Measurements from ENCODE around the gene LIMS1. TPM values are rescaled to one million over a fixed set of nuclear protein-coding genes. Genes with fewer than 3 reads are reported as not detected.

Gene LIMS1
- total RNA-seq, 6 donors from 2014 or later: 51.3 to 148 (median 87.7) TPM

GRCh38 chr2:108634576-108635160 is 100.4 kb downstream of the LIMS1 start:
- H3K27ac ChIP-seq: peak overlapping the region; percentile 44 to 77 (median 70)
- H3K9me3 ChIP-seq: no peaks in the 10 kb centered on the region
- no peak for DNase-seq
- no peak for ATAC-seq (ENCODE audit: low FRiP score in 2 of 2)
- no peak overlapping the region for H3K4me3 ChIP-seq
- peaks cover 56 to 68% (median 67%) of the 10 kb centered on the region in 4 donors for H3K4me1 ChIP-seq
- TF ChIP-seq CTCF (IDR thresholded peaks at IDR 0.05): no peak
- no peak for TF ChIP-seq POLR2AphosphoS5 (IDR thresholded peaks at IDR 0.05)
- no peak for TF ChIP-seq POLR2A (IDR thresholded peaks at IDR 0.05)
- no peak for TF ChIP-seq EP300 (IDR thresholded peaks at IDR 0.05)
- no peaks in the 10 kb centered on the region for H3K36me3 ChIP-seq
- 67 to 78% methylated on average over 9 to 10 of the region's 10 CpGs for WGBS, 2 donors
- no peaks in the 10 kb centered on the region for H3K27me3 ChIP-seq

GRCh38 chr2:108635630-108636354 is 101.5 kb downstream of the LIMS1 start:
- Histone ChIP-seq H3K27ac (peak overlapping the region; percentile 50 to 72 (median 64)), H3K36me3 (no peaks in the 10 kb centered on the region), H3K9me3 (no peaks in the 10 kb centered on the region), H3K4me1 (peaks cover 67 to 78% (median 76%) of the 10 kb centered on the region in 4 donors), H3K4me3 (no peak overlapping the region), H3K27me3 (no peaks in the 10 kb centered on the region)
- DNase-seq (no peak), ATAC-seq (ENCODE audit: low FRiP score in 2 of 2) (peak in 1 of 2 donors; percentile 6)
- TF ChIP-seq POLR2A (IDR thresholded peaks at IDR 0.05): no peak
- no peak for TF ChIP-seq EP300 (IDR thresholded peaks at IDR 0.05)
- no peak for TF ChIP-seq CTCF (IDR thresholded peaks at IDR 0.05)
- TF ChIP-seq POLR2AphosphoS5 (IDR thresholded peaks at IDR 0.05): no peak
- 67 to 74% methylated on average over 13 of the region's 13 CpGs for WGBS, 2 donors

GRCh38 chr2:108637304-108637669 is 103.0 kb downstream of the LIMS1 start:
- H3K27me3 ChIP-seq: no peaks in the 10 kb centered on the region
- TF ChIP-seq CTCF (IDR thresholded peaks at IDR 0.05) (no peak), POLR2AphosphoS5 (IDR thresholded peaks at IDR 0.05) (peak; percentile 26 to 63), POLR2A (IDR thresholded peaks at IDR 0.05) (peak in 1 of 4 donors; percentile 46), EP300 (IDR thresholded peaks at IDR 0.05) (peak in 2 of 4 donors; percentile 35 to 43)
- peaks cover 61 to 85% (median 66%) of the 10 kb centered on the region in 4 donors for H3K4me1 ChIP-seq
- ATAC-seq (ENCODE audit: low FRiP score in 2 of 2): peak; percentile 82 to 88
- DNase-seq: peak in 1 of 2 donors; percentile 78
- peak overlapping the region; percentile 50 to 72 (median 57) for H3K27ac ChIP-seq
- no peak overlapping the region for H3K4me3 ChIP-seq
- no peaks in the 10 kb centered on the region for H3K36me3 ChIP-seq
- 8% methylated on average over 4 of the region's 4 CpGs for WGBS, 2 donors
- H3K9me3 ChIP-seq: no peaks in the 10 kb centered on the region

- Histone ChIP-seq H3K4me1 (peaks cover 32 to 53% (median 41%) of the 10 kb centered on the region in 4 donors), H3K27ac (peak overlapping the region in 3 of 4 donors; percentile 31 to 55 (median 45)), H3K27me3 (no peaks in the 10 kb centered on the region), H3K9me3 (no peaks in the 10 kb centered on the region), H3K4me3 (no peak overlapping the region), H3K36me3 (no peaks in the 10 kb centered on the region)
- ATAC-seq (ENCODE audit: low FRiP score in 2 of 2) (peak in 1 of 2 donors; percentile 58), DNase-seq (no peak)
- 56 to 77% methylated on average over 4 of the region's 4 CpGs for WGBS, 2 donors
- TF ChIP-seq POLR2AphosphoS5 (IDR thresholded peaks at IDR 0.05): no peak
- no peak for TF ChIP-seq POLR2A (IDR thresholded peaks at IDR 0.05)
- no peak for TF ChIP-seq CTCF (IDR thresholded peaks at IDR 0.05)
- no peak for TF ChIP-seq EP300 (IDR thresholded peaks at IDR 0.05)
These were observed 106.5 kb downstream of the LIMS1 start for GRCh38 chr2:108640731-108641130.
